ENCODE measurements around the gene PLXNC1. TPM values are rescaled to one million over a fixed set of nuclear protein-coding genes. Genes with fewer than 3 reads are reported as not detected.

PLXNC1 gene
- total RNA-seq, 1 donor from 2014 or later, result 12.3 TPM

DNA sequence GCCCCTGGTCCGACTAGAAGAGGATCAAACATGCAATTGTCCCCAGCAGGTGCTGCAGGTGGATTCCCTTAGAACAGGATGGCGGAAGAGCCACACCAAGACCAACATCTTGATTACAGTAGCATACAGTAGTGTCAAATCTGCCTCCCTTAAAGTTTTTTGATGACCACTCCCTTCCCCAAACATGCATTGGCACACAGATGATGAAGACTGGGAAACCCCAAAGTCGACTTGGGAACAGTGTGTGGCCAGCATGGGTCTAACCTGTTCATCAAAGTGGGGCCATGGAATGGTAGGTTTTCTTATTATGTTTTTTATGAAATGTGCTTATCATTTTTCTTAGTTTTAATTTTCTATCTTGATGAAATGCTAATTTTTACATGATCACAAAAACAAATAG is 8.8 kb downstream of the PLXNC1 start:
- DNase-seq (ENCODE audit: low spot score), result no peak

GRCh38 chr12:94157981-94158411 is 9.6 kb downstream of the PLXNC1 start:
- DNase-seq (ENCODE audit: low spot score), result no peak

DNA sequence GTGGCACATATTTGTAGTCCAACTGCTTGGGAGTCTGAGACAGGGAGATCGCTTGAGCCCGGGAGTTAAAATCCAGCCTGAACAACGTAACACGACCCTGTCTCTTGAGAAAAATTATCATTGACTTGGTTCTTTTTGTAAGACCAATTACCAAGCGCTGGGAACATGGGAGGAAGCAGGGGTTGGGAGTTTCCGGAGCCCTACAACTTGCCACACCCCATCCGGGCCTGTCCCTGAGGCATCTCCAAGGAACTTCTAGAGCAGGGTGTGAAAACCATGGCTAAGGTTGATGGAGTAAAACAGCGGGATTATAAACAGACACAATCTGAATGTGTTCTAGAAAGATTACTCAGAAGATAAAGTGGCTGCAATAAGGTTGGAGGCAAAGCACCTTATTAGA is 10.3 kb downstream of the PLXNC1 start:
- no peak for DNase-seq (ENCODE audit: low spot score)

GRCh38 chr12:94162108-94162507 is 13.7 kb downstream of the PLXNC1 start:
- DNase-seq (ENCODE audit: low spot score), result no peak

DNA sequence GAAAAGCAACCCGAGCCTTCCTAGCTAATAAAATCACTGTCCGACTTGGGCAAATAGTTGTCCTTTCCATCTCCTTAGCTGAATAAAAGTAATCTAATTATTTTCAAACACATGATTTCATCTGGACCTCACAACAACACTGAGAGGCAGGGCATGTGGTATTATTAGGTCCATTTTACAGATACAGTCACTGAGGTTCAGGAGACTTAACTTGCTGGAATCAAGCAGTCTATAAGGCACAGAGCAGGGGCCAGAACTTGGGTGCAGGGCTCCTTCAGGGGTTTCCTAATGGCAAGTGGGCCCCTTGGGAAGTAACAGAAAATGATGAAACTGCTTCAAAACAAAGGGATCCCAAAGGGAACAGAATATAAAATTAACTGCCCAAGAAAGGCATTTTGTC is 15.5 kb downstream of the PLXNC1 start:
- DNase-seq (ENCODE audit: low spot score), result no peak

GRCh38 chr12:94165138-94165537 is 16.8 kb downstream of the PLXNC1 start:
- DNase-seq (ENCODE audit: low spot score), result no peak

DNA sequence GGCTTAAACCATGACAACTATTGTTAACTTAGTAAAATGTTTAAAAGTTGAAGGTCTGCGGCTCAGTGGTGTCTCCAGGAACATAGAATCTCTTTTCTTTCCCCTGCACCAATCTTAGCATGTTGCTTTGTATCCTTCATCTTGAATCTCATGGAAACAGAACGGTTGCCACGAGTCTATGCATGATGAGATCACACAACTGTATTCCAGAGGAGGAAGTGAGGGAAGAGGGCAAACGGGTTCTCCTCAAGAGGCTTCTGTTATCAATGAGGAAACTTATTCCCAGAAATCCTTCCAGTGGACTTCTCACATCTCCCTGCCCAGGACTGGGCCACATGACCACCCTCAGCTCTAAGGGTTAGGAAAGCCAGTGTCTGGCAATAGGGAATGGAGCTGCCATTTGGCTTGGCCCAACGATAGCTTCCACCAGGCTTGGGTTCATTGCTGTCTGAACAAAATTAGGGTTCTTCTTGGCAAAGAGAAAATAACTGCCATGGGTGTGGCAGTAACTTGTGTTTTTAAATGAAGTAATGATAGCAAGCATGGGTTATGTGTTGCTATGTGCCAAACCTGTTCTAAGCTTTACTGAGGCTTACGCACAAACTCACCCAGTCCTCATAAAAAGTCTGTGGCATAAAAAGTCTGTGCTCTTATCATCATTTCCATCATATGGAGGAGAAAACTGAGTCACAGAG is 17.4 kb downstream of the PLXNC1 start:
- DNase-seq (ENCODE audit: low spot score), result no peak

DNA sequence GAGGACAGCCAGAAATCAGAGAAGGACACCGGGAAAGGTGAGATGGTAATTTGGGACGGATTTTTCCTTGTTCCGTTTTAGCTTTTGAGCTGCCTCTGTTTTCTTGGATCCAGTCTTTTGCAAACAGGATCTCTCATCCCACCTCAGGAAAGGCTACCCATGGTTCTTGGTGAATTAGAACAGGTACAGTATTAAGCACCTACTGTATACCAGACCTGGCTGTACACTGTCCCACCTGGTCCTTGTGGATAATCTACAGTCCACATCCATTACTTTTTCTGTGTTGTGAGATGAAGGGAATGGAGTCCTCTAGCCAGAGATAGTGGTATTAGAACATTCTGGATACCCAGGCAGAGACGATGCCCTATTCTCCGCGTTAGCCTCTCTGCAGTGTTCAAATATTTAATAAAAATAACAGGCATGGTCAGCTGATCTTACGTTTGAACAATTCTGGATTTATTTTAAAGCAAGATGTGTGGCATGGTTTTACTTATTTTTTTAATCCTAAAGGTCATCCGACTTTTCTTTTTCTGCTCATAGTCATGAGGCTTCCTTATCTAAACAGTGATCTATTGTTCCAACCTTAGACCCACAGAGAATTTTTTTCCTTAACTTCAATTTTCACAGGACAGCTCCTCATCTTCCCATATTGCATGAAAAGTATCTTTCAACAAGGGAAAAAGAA is 18.8 kb downstream of the PLXNC1 start:
- DNase-seq (ENCODE audit: low spot score), result no peak

DNA sequence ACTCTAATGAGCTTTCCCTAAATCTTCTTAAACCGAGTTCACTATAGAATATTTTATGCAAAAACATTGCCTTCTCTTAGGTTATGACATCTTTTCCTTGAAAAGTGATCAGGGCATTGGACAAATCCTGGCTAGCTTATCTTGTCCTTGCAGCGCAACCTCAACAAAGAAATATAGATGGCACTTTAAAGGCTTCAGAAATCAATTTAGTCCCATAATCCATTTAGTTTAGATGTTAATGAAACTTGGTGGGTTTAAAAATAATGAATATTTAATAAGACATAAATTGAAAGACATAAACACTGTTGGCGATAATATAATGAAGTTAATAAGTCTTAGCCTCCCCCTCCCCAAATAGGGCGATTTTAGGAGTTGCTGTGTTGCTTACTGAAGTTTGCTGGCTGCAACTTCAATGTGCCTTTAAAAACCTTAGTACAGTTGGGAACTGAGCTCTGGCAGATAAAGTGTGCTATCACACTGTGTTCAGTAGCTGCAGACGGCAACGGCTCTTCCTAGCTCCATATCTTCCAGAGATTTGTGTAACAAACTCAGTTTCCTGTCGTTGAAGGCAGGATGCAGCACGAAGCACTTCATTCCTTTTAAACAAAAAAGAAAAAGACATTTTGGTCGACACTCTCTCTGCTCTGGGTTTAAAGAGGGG is 19.5 kb downstream of the PLXNC1 start:
- peak; percentile 54 for DNase-seq (ENCODE audit: low spot score)

DNA sequence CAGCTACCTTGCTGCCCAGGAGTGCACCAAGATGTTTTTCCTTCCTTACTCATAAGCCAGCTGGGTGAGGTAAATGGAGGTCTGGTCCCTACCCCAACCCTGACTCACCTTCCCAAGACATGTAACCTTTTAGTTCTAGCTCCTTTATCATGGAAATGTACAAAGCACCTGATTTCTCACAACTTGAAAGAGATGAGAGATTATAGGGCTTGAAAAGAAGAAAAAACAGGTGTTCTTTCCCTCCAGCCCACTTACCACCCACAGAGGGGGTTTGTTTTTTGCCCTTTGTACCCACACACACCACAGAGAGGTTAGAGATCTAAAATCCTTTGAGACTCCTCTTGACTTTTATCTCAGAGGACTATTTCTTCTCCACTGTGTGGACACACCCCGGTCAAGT is 21.1 kb downstream of the PLXNC1 start:
- no peak for DNase-seq (ENCODE audit: low spot score)

DNA sequence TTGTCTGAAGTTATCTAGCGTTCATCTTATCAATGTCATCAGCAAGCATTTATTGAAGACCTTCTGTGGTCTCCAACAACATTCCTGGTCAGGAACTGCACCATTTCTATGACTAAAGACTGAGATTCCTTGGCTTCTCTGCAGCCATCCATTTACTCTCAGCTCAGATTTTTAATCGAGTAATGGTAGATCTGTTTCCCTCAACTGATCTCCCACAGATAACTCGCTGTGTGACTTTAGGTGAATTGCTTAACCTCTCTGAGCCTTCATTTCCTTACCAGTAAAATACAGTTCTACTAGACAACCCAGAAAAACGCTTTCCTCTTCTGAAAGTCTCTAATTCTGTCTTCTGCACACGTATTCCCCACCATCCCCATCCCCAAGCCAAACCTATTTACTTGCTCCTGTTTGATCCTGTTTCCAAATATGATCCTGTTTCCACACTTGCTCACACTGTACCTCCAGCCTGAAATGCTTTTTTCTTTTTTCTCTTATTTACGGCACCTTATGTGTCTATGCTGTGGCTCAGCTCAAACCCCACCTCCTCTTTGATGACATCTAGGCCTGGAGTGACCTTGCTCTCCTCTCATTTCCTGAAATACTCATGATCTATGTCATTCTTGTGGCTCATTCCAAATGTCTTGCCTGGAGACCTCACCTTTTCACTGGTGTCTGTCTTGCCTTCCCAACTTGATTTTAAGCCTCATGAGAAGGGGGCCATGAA is 21.8 kb downstream of the PLXNC1 start:
- DNase-seq (ENCODE audit: low spot score), result no peak

DNA sequence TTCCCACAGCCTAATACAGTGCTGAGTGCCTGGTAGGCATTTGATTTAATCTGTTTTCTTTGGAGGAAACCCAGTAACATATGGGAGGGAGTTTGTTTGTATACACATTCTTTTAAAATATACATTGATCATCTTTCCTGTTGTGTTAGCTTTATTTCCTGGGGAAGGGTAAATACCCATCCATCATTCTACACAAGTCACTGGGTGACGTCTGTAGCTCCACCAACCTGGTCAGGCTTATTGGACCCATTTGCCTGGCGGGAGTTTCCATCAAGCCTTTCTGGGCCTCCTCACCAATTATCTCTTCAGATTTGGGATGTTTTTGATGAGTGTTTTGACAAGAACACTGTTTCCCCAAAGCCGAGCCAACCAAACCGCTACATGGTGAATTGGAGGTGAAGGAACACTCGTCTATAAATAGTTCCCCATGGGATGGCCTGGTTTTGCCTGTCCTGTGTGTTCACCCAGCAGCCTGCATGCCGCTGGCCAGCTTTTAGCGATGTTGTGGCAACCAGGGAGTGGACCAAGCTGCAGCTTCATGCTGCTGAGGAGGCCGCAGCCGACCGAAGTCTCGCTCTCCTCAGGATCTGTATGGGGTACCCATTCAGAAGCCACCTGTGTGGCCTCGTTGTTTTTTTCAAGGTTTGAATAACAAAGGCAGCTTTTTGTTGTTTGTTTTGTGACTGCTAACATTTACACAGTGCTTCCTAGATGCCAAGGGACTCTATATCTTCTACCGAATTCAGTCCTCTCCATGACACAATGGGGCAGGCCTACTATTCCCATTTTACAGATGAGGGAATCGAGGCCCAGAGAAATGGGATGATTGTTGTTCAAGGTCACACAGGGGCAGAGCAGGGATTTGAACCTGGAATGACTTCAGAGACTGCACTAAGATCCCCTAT is 22.6 kb downstream of the PLXNC1 start:
- DNase-seq (ENCODE audit: low spot score), result no peak

- no peak for DNase-seq (ENCODE audit: low spot score)
Observed at GRCh38 chr12:94171595-94171930, 23.2 kb downstream of the PLXNC1 start.

- DNase-seq (ENCODE audit: low spot score), result no peak
Observed at GRCh38 chr12:94172031-94172430, 23.7 kb downstream of the PLXNC1 start.

GRCh38 chr12:94172973-94173372 is 24.6 kb downstream of the PLXNC1 start:
- peak; percentile 54 for DNase-seq (ENCODE audit: low spot score)

GRCh38 chr12:94173660-94174265 is 25.4 kb downstream of the PLXNC1 start:
- DNase-seq (ENCODE audit: low spot score), result no peak

GRCh38 chr12:94174576-94174975 is 26.2 kb downstream of the PLXNC1 start:
- DNase-seq (ENCODE audit: low spot score), result no peak

GRCh38 chr12:94175763-94176668 is 27.6 kb downstream of the PLXNC1 start:
- no peak for DNase-seq (ENCODE audit: low spot score)

DNA sequence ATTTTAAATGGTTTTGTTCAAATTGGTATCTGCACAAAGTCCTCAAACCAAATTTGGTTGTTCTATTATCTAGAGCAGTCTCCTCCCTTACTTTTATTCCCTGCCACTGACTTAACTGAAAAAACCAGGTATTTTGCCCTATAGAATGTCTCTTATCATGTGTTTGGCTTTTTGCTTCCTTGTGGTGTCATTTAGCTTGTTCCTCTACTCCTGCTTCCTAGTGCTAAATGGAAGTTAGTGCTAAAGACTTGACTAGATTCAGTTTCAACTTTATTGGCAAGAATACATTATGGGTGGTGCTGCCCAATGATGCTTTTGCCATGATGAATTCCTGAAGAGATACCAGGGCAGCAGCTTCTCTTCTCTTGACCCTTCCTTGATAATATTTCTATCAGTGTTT is 29.7 kb downstream of the PLXNC1 start:
- DNase-seq (ENCODE audit: low spot score), result no peak

DNA sequence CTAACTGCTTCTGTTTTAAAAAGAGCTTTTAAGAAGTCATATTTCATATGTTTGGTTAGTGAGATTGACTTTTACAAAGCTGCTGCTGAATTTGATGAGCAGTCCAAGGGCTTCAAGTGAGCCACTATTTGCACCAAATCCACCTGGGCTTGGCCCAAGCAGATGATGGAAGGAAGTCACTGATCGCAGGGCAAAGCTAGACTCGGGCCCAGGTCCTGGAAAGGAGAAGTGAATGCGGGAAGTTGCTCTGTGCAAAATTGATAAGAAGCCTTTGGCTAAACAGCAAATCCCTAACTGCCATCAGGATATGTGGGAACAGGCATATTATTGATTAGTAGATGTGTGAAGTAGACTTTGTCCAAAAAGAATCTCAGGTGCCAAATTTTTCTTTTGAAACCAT is 30.5 kb downstream of the PLXNC1 start:
- DNase-seq (ENCODE audit: low spot score), result no peak

All from umbilical cord (tissue), 2 donors.